GM10248 (cell line): ENCODE results near the gene ABHD2.

ENCODE experiments used
- CTCF ChIA-PET: fragments of 300-600 bp; sonication (Branson Sonifier 250); formaldehyde crosslinking; extraction: SDS; loops from one replicate; lab custom pipeline; 2021; ENCODE audit warnings: antibody characterized with exemption; lab: Yijun Ruan, JAX
- POLR2A ChIA-PET: fragments of 350-650 bp; sonication (Branson Sonifier 250); formaldehyde crosslinking; extraction: SDS; loops from one replicate; lab custom pipeline; 2020; ENCODE audit warnings: antibody characterized with exemption; lab: Yijun Ruan, JAX
- DNase-seq: peaks from one replicate; pipeline ENCODE4 v3.0.0; 2012; ENCODE audit errors: extremely low spot score
- CTCF ChIP-seq: IDR thresholded peaks from 2 replicates; pipeline ENCODE4 v1.5.1; 2012; ENCODE audit warnings: mild to moderate bottlenecking, low read depth; ENCODE audit errors: extremely low read depth, missing control alignments, control extremely low read depth

Gene ABHD2

GRCh38 chr15:89143503-89144162 lies 55.4 kb downstream of the ABHD2 start:
- ChIA-PET CTCF (interaction anchor here (0.9 to 3.3 kb wide), 3 partner anchors 27 to 86 kb away, joined by 3 to 10 read pairs (median 9); no protein-coding TSS in a partner anchor), POLR2A (no interaction called here)
- DNase-seq, result no peak
- no peak for TF ChIP-seq CTCF

- no peak for TF ChIP-seq CTCF
- POLR2A ChIA-PET, result no interaction called here
- DNase-seq, result no peak
- CTCF ChIA-PET, result no interaction called here
These were observed 56.2 kb downstream of the ABHD2 start for GRCh38 chr15:89144491-89144890.

GRCh38 chr15:89146366-89146765 lies 58.1 kb downstream of the ABHD2 start:
- DNase-seq, result no peak
- TF ChIP-seq CTCF, result no peak
- ChIA-PET POLR2A (no interaction called here), CTCF (interaction anchor here (0.8 to 2.2 kb wide), 7 partner anchors 14 to 88 kb away, joined by 3 to 17 read pairs (median 6); no protein-coding TSS in a partner anchor)

GRCh38 chr15:89148126-89148525 lies 59.9 kb downstream of the ABHD2 start:
- ChIA-PET POLR2A (no interaction called here), CTCF (interaction anchor here (1.4 kb wide), 1 partner anchor 29 kb away, joined by 4 read pairs; no protein-coding TSS in a partner anchor)
- TF ChIP-seq CTCF, result no peak
- DNase-seq, result no peak

- DNase-seq, result no peak
- no peak for TF ChIP-seq CTCF
- ChIA-PET POLR2A (no interaction called here), CTCF (interaction anchor here (1.1 to 2.9 kb wide), 8 partner anchors 9 to 92 kb away, joined by 3 to 12 read pairs (median 6); no protein-coding TSS in a partner anchor)
These were observed 61.3 kb downstream of the ABHD2 start for GRCh38 chr15:89149501-89150101.

GRCh38 chr15:89150287-89150686 lies 62.0 kb downstream of the ABHD2 start:
- no peak for DNase-seq
- CTCF ChIA-PET, result interaction anchor here (0.9 to 2.9 kb wide), 8 partner anchors 10 to 93 kb away, joined by 3 to 12 read pairs (median 6); no protein-coding TSS in a partner anchor

More at GRCh38 chr15:89150287-89150686, 62.0 kb downstream of the ABHD2 start:
- POLR2A ChIA-PET, result no interaction called here
- no peak for TF ChIP-seq CTCF
